ENCODE data around the gene MB21D2.

MB21D2 gene

DNA sequence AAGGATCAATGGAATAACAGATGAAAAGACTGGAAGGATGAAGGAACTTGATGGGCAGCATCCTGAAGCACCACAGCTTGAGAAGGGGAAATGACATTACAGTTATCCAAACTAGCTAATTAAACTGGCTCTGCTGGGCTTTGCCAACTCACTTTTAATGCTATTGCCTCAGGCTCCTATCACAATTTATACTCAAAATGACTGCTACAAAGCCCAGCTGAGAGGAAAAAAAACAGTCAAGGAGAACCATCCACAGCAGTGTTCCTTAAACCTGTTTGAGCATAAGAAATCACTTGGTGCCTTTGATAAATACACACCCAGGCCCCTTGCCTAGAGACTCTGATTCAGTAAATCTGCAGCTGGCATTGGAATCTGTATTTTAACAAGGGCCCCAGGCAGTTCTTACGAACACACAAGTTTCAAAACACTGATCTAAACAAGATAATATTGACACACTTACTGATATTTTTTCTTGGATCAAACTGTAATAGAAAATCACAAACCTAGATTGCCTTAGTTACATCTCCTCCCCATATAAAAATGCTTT, 85.8 kb downstream of the MB21D2 start:
- DNase-seq = no peak

GRCh38 chr3:192831111-192831644, 86.5 kb downstream of the MB21D2 start:
- no peak for DNase-seq

GRCh38 chr3:192830291-192831110, 87.2 kb downstream of the MB21D2 start:
- no peak for DNase-seq

DNA sequence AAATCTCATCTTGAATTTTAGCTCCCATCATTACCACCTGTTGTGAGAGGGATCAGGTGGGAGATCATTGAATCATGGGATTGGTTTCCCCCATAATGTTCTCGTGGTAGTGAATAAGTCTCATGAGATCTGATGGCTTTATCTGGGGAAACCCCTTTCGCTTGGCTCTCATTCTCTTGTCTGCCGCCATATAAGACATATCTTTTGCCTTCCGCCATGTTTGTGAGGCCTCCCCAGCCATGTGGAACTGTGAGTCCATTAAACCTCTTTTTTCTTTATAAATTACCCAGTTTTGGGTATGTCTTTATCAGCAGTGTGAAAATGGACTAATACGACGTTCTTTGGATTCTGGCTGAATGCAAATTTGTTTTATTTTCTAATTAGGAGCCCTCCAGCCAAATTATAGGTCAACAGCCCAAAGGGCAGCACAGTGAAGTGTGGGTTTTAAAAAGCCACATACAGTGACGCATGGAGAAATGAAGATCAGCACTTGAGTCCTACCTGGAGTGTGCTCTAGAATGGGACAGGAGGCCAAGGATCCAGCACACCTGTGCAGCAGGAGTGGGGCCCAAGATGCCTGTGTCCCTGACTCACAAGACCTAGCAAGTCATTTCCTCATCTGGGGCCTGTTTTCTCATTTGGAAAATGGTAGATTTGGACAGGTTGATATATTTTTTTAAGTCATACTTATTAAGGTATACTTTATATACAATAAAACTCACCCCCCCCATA, 89.6 kb downstream of the MB21D2 start:
- DNase-seq = no peak

DNA sequence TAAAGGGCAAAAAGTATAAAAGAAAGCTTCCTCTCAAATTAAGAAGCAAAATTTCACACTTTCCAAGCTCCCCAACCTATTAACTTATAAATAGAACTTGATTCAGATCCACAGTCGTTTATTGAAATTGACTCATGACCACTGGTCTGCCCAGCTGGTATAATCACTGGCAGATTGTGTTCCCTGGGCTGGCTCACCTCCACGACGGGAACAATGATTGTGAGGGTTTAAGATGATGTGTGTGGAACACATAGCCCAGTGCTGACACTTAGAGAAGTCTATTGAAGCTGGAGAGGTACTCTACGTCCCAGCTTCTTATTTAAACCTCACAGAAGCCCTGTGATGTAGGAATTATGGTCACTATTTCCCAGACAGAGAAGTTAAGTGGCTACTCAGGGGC, 90.4 kb downstream of the MB21D2 start:
- DNase-seq = no peak

GRCh38 chr3:192826214-192827006, 91.2 kb downstream of the MB21D2 start:
- DNase-seq = no peak

- DNase-seq = peak; percentile 70
Observed at GRCh38 chr3:192825657-192826200, 91.9 kb downstream of the MB21D2 start.

GRCh38 chr3:192825216-192825615, 92.4 kb downstream of the MB21D2 start:
- DNase-seq = no peak

- DNase-seq = no peak
Observed at GRCh38 chr3:192824313-192824712, 93.3 kb downstream of the MB21D2 start.

DNA sequence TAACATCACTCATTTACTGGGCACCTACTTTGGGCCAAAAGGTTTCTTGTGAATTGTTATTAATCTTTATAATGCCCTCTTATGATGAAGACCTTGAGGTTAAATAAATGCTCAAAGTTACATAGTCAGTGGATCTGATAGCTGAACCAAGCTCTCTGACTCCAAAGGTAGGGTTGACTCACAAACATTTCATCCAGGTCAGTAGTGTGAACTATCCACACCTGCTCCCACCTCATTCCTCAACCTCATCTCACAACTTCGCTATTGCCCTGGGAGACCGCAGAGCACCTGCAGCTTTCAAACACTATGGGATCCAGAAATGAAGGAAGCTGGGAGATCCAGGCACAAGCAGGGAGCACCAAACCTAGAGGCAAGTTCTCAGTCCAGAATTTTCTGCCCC, 96.5 kb downstream of the MB21D2 start:
- no peak for DNase-seq

- DNase-seq = no peak
Observed at GRCh38 chr3:192820161-192820560, 97.5 kb downstream of the MB21D2 start.

- no peak for DNase-seq
Observed at GRCh38 chr3:192819001-192819569, 98.6 kb downstream of the MB21D2 start.

DNA sequence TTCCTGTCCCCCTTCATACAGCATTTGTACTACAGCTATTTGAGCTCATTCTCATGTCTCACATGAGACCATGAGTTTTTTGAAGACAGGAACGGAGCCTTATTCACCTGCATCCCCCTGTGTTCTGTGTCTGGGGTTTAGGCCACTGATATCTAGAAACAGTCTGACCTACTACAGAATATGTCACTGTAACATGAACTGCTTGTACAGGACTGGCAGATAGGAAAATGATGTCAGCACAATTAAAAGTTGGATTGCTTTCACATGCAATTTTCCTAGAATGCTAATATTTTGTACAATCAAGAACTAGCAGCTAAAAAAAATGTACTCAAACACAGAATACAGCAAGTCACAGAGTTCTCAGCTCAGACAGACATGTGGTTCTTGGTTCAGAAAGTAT, 99.5 kb downstream of the MB21D2 start:
- DNase-seq = no peak

DNA sequence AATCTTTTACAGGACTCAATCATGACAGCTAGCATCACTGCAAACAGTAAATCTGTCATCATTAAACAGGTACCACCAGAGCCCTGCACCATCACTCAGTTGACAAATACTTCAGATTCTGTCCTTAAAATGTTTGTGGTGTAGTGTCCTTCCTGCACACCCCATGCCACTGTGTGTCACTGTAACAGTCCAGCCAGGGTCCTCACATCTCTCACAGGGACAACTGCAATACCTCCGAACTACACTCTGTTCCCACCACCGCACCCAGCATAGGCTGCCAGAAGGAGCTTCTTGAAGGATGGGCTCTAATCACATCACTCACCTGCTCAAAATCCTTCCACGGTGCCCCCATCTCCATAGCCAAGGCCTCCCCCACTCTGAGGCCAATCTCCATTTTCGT, 100.2 kb downstream of the MB21D2 start:
- DNase-seq = no peak

DNA sequence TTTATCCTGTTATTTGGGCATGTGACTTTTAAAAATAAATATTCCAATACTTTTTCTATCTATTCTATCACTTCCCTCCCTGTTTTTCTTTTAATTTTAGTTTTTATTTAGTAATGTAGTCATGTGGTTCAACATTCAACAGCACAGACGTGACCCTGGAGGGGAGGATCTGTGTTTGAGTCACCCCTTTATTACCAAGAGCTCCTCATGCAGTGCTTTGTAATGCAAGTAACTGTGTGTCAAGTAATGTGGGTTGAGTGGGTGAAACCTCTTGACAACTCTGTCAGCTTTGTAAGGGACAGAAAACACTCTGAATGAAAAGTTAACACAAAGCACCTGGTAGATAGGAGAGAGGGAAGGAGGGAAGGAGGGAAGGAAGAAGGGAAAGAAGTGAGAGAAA, 100.6 kb downstream of the MB21D2 start:
- DNase-seq = no peak

DNA sequence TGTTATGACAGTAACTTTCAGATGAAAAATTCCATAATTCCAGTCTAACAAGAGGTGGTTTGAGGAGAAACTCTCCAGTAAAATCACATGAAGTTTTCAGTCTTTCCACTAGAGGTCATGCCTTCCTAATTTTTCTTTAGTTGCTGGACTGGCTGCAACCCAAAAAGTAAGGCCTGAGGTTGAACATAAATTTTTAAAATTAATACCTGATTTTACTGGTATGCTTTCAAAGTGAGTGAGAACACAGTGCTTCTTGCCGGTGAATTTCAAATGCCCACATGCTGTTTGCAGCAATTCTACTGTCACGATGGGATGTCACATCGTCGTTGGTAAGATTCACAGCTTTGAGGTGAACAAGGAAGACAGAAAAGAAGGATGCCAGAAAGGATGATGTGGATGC, 101.3 kb downstream of the MB21D2 start:
- DNase-seq = peak; percentile 20

GRCh38 chr3:192812743-192813383, 104.8 kb downstream of the MB21D2 start:
- DNase-seq = peak; percentile 50

DNA sequence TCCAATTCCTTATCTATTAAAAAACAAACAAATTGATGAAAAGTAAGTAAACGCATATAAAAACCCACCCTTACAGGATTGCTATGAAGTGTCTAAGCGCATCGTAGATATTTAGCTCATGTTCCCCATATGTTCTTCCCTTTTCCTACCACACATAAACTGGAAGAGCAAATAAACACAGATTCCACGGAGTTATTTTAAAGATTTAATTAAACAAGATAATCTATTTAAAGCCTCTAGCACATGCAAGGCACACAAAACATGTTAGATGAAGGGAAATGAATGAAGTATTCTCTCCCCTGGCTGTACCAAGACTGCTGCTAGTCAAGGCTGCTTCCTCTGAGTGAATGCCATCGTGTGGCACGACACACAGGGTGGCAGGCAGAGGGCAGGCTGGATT, 111.9 kb downstream of the MB21D2 start:
- no peak for DNase-seq

DNA sequence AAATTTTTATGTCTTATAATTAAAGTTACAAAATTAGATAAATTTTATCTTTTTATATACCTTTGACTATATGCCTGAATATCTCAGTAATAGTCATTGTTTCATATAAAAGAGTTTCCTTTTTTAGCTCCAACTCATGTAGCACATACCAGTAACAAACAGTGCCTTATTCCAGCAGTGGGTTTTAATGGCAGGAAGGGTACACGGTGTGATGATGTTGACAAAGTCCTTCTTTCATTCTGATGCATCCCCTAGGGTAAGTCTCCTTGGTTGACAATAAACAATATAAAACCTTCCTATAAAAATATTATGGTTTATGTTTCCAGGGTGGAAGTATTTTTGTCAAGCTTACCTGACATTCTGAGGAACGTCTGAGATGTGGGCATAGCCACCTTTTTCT, 113.2 kb downstream of the MB21D2 start:
- no peak for DNase-seq

- DNase-seq = peak; percentile 27
Observed at GRCh38 chr3:192802957-192803899, 114.4 kb downstream of the MB21D2 start.

- no peak for DNase-seq
Observed at GRCh38 chr3:192801985-192802384, 115.7 kb downstream of the MB21D2 start.

Data from NCI-H1092 (cell line).